GM12878 (cell line): Measurements from ENCODE around the gene MMP15. TPM values are rescaled to one million over a fixed set of nuclear protein-coding genes. Genes with fewer than 3 reads are reported as not detected.

ENCODE experiments used
- MEF2A ChIP-seq: IDR thresholded peaks from 2 replicates; pipeline ENCODE4 v1.6.1; 2011; ENCODE audit warnings: low read depth, mild to moderate bottlenecking, low read length, moderate library complexity; ENCODE audit not compliant: insufficient read depth
- NR2F1 ChIP-seq: fragments of 450-650 bp; conservative IDR thresholded peaks from 2 replicates; pipeline ENCODE4 v1.6.1; 2017; ENCODE audit warnings: mild to moderate bottlenecking
- SMARCA5 ChIP-seq: fragments of 450-650 bp; IDR thresholded peaks from 2 replicates; pipeline ENCODE4 v1.6.1; 2017; ENCODE audit warnings: mild to moderate bottlenecking
- ZNF274 ChIP-seq: IDR thresholded peaks from one replicate; pipeline ENCODE4 v1.8.0; 2011; ENCODE audit not compliant: insufficient read length, insufficient read depth
- ZNF384 ChIP-seq: IDR thresholded peaks from 2 replicates; pipeline ENCODE4 v1.6.1; 2012; ENCODE audit warnings: low read depth, mild to moderate bottlenecking, low read length, improper control_type of control experiment, borderline replicate concordance
- polyA plus RNA-seq, 11 experiments: library from polyadenylated mRNA; depleted of rRNA in 4 of 11; unstranded in 6 of 11; stranded (reverse) in 5 of 11; fragments of >200 nt; fragmentation: Nextera tagmentation in 4 of 11; fragmentation: Illumina TruSeq in 1 of 11; extraction: Ambion mirVana in 4 of 11; extraction: Trizol in 1 of 11; gene quantifications; 1 replicate in 1 of 11; 2 replicates in 10 of 11; pipeline versions ENCODE4 v1.2.1 to v1.2.3, GENCODE V29; 2011 to 2016; ENCODE audit warnings: inconsistent platforms in 2 of 11, missing spikeins in 2 of 11, low read depth in 1 of 11
- small RNA-seq: library from RNA; depleted of rRNA; stranded (forward); fragments of <200 nt; gene quantifications from one replicate; pipeline ENCODE3, GENCODE V24; 2014
- total RNA-seq, 4 experiments: library from RNA; depleted of rRNA in 3 of 4; stranded (reverse); fragments of >200 nt in 3 of 4; fragmentation: Illumina TruSeq in 1 of 4; extraction: Trizol in 1 of 4; gene quantifications; 2 replicates each; pipeline versions ENCODE4 v1.2.1 to v1.2.3, GENCODE V29; 2013 to 2021
- TF ChIP-seq, protein P1 (sequence below): fragments of 450-650 bp; IDR thresholded peaks from 2 replicates; pipeline ENCODE4 v1.6.1; 2016; ENCODE audit warnings: mild to moderate bottlenecking, moderate library complexity, borderline replicate concordance

The MMP15 gene
- total and polyA plus RNA-seq, 10 of the 15 experiments (the other 5 are each of a cell fraction or from before 2014, with no cell fraction given) = 0.08 to 0.56 (median 0.10) TPM; not detected in 7

DNA sequence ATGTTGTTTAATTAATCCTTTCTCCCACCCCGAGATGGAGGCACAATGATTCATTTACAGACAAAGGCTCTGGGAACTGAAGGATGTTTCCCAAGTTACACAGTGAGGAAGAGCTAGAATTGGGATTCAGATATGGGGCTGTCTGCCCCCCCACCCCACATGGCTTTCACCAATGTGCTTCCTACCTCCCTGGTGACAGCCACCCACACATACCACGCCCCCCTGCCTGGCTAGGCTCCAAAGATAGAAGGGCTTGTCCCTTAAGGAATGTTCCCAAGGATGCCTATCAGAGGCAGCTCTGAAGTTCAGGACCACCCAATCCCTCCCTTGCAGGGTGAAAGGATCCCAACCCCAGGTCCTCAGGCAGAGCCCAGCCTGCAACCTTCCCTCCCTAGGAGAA, 70.7 kb downstream of the MMP15 start (continued):
- TF ChIP-seq, protein P1, sequence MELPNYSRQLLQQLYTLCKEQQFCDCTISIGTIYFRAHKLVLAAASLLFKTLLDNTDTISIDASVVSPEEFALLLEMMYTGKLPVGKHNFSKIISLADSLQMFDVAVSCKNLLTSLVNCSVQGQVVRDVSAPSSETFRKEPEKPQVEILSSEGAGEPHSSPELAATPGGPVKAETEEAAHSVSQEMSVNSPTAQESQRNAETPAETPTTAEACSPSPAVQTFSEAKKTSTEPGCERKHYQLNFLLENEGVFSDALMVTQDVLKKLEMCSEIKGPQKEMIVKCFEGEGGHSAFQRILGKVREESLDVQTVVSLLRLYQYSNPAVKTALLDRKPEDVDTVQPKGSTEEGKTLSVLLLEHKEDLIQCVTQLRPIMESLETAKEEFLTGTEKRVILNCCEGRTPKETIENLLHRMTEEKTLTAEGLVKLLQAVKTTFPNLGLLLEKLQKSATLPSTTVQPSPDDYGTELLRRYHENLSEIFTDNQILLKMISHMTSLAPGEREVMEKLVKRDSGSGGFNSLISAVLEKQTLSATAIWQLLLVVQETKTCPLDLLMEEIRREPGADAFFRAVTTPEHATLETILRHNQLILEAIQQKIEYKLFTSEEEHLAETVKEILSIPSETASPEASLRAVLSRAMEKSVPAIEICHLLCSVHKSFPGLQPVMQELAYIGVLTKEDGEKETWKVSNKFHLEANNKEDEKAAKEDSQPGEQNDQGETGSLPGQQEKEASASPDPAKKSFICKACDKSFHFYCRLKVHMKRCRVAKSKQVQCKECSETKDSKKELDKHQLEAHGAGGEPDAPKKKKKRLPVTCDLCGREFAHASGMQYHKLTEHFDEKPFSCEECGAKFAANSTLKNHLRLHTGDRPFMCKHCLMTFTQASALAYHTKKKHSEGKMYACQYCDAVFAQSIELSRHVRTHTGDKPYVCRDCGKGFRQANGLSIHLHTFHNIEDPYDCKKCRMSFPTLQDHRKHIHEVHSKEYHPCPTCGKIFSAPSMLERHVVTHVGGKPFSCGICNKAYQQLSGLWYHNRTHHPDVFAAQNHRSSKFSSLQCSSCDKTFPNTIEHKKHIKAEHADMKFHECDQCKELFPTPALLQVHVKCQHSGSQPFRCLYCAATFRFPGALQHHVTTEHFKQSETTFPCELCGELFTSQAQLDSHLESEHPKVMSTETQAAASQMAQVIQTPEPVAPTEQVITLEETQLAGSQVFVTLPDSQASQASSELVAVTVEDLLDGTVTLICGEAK = no peak
- TF ChIP-seq MEF2A (no peak), ZNF384 (no peak), SMARCA5 (no peak), NR2F1 (no peak), ZNF274 (no peak)

Small RNAs within 50 kb of the gene (small RNA-seq; reads per million reads assigned to genes)
- not detected for gene RF00019

Other genes starting within 250 kb of the MMP15 start
- gene KIFC3, start 223.3 kb upstream of the MMP15 start, total RNA-seq (2014; rRNA removed) = 0.23 and 0.49 TPM in 2 replicates
- gene KIFC3, start 223.3 kb upstream of the MMP15 start, total RNA-seq (2014; rRNA removed; fragmentation: Illumina TruSeq; extraction: Trizol) = 0.22 TPM in 1 of 2 replicates, not detected in the other
- 0.82 and 1.3 TPM in 2 replicates for gene KIFC3, start 223.3 kb upstream of the MMP15 start, total RNA-seq (2021)
- 0.26 TPM in 2 replicates for gene KIFC3, start 223.3 kb upstream of the MMP15 start, polyA plus RNA-seq (2011; rRNA removed)
- not detected in 2 replicates for gene KIFC3, start 223.3 kb upstream of the MMP15 start, polyA plus RNA-seq (2014; fragmentation: Illumina TruSeq; extraction: Trizol)
- gene KIFC3, start 223.3 kb upstream of the MMP15 start, polyA plus RNA-seq (2014; fragmentation: Nextera tagmentation; extraction: Ambion mirVana) = not detected
- gene KIFC3, start 223.3 kb upstream of the MMP15 start, polyA plus RNA-seq (2014; rRNA removed) = 0.08 and 0.22 TPM in 2 replicates
- gene KIFC3, start 223.3 kb upstream of the MMP15 start, polyA plus RNA-seq (2016; fragmentation: Nextera tagmentation; extraction: Ambion mirVana) = 1 to 10 TPM in 1 of 2 experiments, under 1 TPM in 1; 0.46 to 1.2 TPM
- not detected in 2 replicates for gene CNGB1, start 54.6 kb upstream of the MMP15 start, total RNA-seq (2014; rRNA removed)
- gene CNGB1, start 54.6 kb upstream of the MMP15 start, total RNA-seq (2014; rRNA removed; fragmentation: Illumina TruSeq; extraction: Trizol) = not detected in 2 replicates
- not detected in 2 replicates for gene CNGB1, start 54.6 kb upstream of the MMP15 start, total RNA-seq (2021)
- 0.03 TPM in 1 of 2 replicates, not detected in the other for gene CNGB1, start 54.6 kb upstream of the MMP15 start, polyA plus RNA-seq (2011; rRNA removed)
- not detected in 2 replicates for gene CNGB1, start 54.6 kb upstream of the MMP15 start, polyA plus RNA-seq (2014; fragmentation: Illumina TruSeq; extraction: Trizol)
- gene CNGB1, start 54.6 kb upstream of the MMP15 start, polyA plus RNA-seq (2014; fragmentation: Nextera tagmentation; extraction: Ambion mirVana) = not detected
- gene CNGB1, start 54.6 kb upstream of the MMP15 start, polyA plus RNA-seq (2014; rRNA removed) = not detected in 2 replicates
- not detected for gene CNGB1, start 54.6 kb upstream of the MMP15 start, polyA plus RNA-seq (2016; fragmentation: Nextera tagmentation; extraction: Ambion mirVana)
- gene ZNF319, start 25.1 kb upstream of the MMP15 start, total RNA-seq (2014; rRNA removed) = 1.4 TPM in 2 replicates
- 1.1 TPM in 2 replicates for gene ZNF319, start 25.1 kb upstream of the MMP15 start, total RNA-seq (2014; rRNA removed; fragmentation: Illumina TruSeq; extraction: Trizol)
- 6.9 and 7.4 TPM in 2 replicates for gene ZNF319, start 25.1 kb upstream of the MMP15 start, total RNA-seq (2021)
- 0.72 and 1.7 TPM in 2 replicates for gene ZNF319, start 25.1 kb upstream of the MMP15 start, polyA plus RNA-seq (2011; rRNA removed)
- 1.2 and 1.8 TPM in 2 replicates for gene ZNF319, start 25.1 kb upstream of the MMP15 start, polyA plus RNA-seq (2014; fragmentation: Illumina TruSeq; extraction: Trizol)
- gene ZNF319, start 25.1 kb upstream of the MMP15 start, polyA plus RNA-seq (2014; fragmentation: Nextera tagmentation; extraction: Ambion mirVana) = under 1 TPM; 0.29 to 0.69 TPM
- 2.7 and 3.7 TPM in 2 replicates for gene ZNF319, start 25.1 kb upstream of the MMP15 start, polyA plus RNA-seq (2014; rRNA removed)
- gene ZNF319, start 25.1 kb upstream of the MMP15 start, polyA plus RNA-seq (2016; fragmentation: Nextera tagmentation; extraction: Ambion mirVana) = 1 to 10 TPM; 2.8 to 3.3 TPM
- 9.7 and 9.9 TPM in 2 replicates for gene USB1, start 24.3 kb upstream of the MMP15 start, total RNA-seq (2014; rRNA removed)
- 9.4 and 10.0 TPM in 2 replicates for gene USB1, start 24.3 kb upstream of the MMP15 start, total RNA-seq (2014; rRNA removed; fragmentation: Illumina TruSeq; extraction: Trizol)
- gene USB1, start 24.3 kb upstream of the MMP15 start, total RNA-seq (2021) = 50.2 and 50.8 TPM in 2 replicates
- 28.3 and 45.4 TPM in 2 replicates for gene USB1, start 24.3 kb upstream of the MMP15 start, polyA plus RNA-seq (2011; rRNA removed)
- gene USB1, start 24.3 kb upstream of the MMP15 start, polyA plus RNA-seq (2014; fragmentation: Illumina TruSeq; extraction: Trizol) = 37.6 and 39.7 TPM in 2 replicates
- 1 to 10 TPM; 7.9 to 8.7 TPM for gene USB1, start 24.3 kb upstream of the MMP15 start, polyA plus RNA-seq (2014; fragmentation: Nextera tagmentation; extraction: Ambion mirVana)
- 41.1 and 43.5 TPM in 2 replicates for gene USB1, start 24.3 kb upstream of the MMP15 start, polyA plus RNA-seq (2014; rRNA removed)
- 10 to 100 TPM; 53.2 to 72.2 TPM for gene USB1, start 24.3 kb upstream of the MMP15 start, polyA plus RNA-seq (2016; fragmentation: Nextera tagmentation; extraction: Ambion mirVana)
- 45.4 and 51.5 TPM in 2 replicates for gene CFAP20, start 103.6 kb downstream of the MMP15 start, total RNA-seq (2014; rRNA removed)
- 37.3 and 37.4 TPM in 2 replicates for gene CFAP20, start 103.6 kb downstream of the MMP15 start, total RNA-seq (2014; rRNA removed; fragmentation: Illumina TruSeq; extraction: Trizol)
- 28.2 and 28.4 TPM in 2 replicates for gene CFAP20, start 103.6 kb downstream of the MMP15 start, total RNA-seq (2021)
- 49.1 and 52.6 TPM in 2 replicates for gene CFAP20, start 103.6 kb downstream of the MMP15 start, polyA plus RNA-seq (2011; rRNA removed)
- 41.0 and 45.0 TPM in 2 replicates for gene CFAP20, start 103.6 kb downstream of the MMP15 start, polyA plus RNA-seq (2014; fragmentation: Illumina TruSeq; extraction: Trizol)
- gene CFAP20, start 103.6 kb downstream of the MMP15 start, polyA plus RNA-seq (2014; fragmentation: Nextera tagmentation; extraction: Ambion mirVana) = 10 to 100 TPM; 10.9 to 19.9 TPM
- 47.3 and 54.6 TPM in 2 replicates for gene CFAP20, start 103.6 kb downstream of the MMP15 start, polyA plus RNA-seq (2014; rRNA removed)
- 10 to 100 TPM; 59.0 to 61.7 TPM for gene CFAP20, start 103.6 kb downstream of the MMP15 start, polyA plus RNA-seq (2016; fragmentation: Nextera tagmentation; extraction: Ambion mirVana)
- 15.7 and 18.0 TPM in 2 replicates for gene CSNK2A2, start 172.4 kb downstream of the MMP15 start, total RNA-seq (2014; rRNA removed)
- gene CSNK2A2, start 172.4 kb downstream of the MMP15 start, total RNA-seq (2014; rRNA removed; fragmentation: Illumina TruSeq; extraction: Trizol) = 40.3 and 41.5 TPM in 2 replicates
- gene CSNK2A2, start 172.4 kb downstream of the MMP15 start, total RNA-seq (2021) = 74.4 and 79.1 TPM in 2 replicates
- 48.6 and 52.2 TPM in 2 replicates for gene CSNK2A2, start 172.4 kb downstream of the MMP15 start, polyA plus RNA-seq (2011; rRNA removed)
- gene CSNK2A2, start 172.4 kb downstream of the MMP15 start, polyA plus RNA-seq (2014; fragmentation: Illumina TruSeq; extraction: Trizol) = 62.4 and 69.2 TPM in 2 replicates
- gene CSNK2A2, start 172.4 kb downstream of the MMP15 start, polyA plus RNA-seq (2014; fragmentation: Nextera tagmentation; extraction: Ambion mirVana) = 10 to 100 TPM; 17.4 to 18.0 TPM
- 28.9 and 29.6 TPM in 2 replicates for gene CSNK2A2, start 172.4 kb downstream of the MMP15 start, polyA plus RNA-seq (2014; rRNA removed)
- gene CSNK2A2, start 172.4 kb downstream of the MMP15 start, polyA plus RNA-seq (2016; fragmentation: Nextera tagmentation; extraction: Ambion mirVana) = 10 to 100 TPM; 27.9 to 29.9 TPM